ENCODE measurements around the gene ABCC9.
"Not testable (repeated sequence)": the region's sequence is repeated elsewhere in the genome, so short reads cannot be mapped to it uniquely, and the experiment has no call there.

ABCC9 gene

GRCh38 chr12:21929972-21930371 lies 11.3 kb downstream of the ABCC9 start:
- not testable (repeated sequence) for DNase-seq

GRCh38 chr12:21925296-21925913 lies 15.8 kb downstream of the ABCC9 start:
- DNase-seq: no peak

GRCh38 chr12:21921436-21921835 lies 19.8 kb downstream of the ABCC9 start:
- DNase-seq: no peak

GRCh38 chr12:21918456-21918855 lies 22.8 kb downstream of the ABCC9 start:
- DNase-seq: no peak

GRCh38 chr12:21913823-21914222 lies 27.4 kb downstream of the ABCC9 start:
- DNase-seq: no peak

GRCh38 chr12:21912318-21912717 lies 28.9 kb downstream of the ABCC9 start:
- no peak for DNase-seq

- no peak for DNase-seq
Observed at GRCh38 chr12:21911832-21912231, 29.4 kb downstream of the ABCC9 start.

GRCh38 chr12:21910657-21911056 lies 30.6 kb downstream of the ABCC9 start:
- DNase-seq: no peak

- no peak for DNase-seq
Observed at GRCh38 chr12:21907948-21908837, 33.0 kb downstream of the ABCC9 start.

- DNase-seq: no peak
Observed at GRCh38 chr12:21906919-21907493, 34.2 kb downstream of the ABCC9 start.

- DNase-seq: not testable (repeated sequence)
Observed at GRCh38 chr12:21899532-21899931, 41.7 kb downstream of the ABCC9 start.

GRCh38 chr12:21895651-21896050 lies 45.6 kb downstream of the ABCC9 start:
- no peak for DNase-seq

GRCh38 chr12:21894792-21895595 lies 46.2 kb downstream of the ABCC9 start:
- no peak for DNase-seq

- no peak for DNase-seq
Observed at GRCh38 chr12:21893924-21894323, 47.3 kb downstream of the ABCC9 start.

GRCh38 chr12:21892341-21892740 lies 48.9 kb downstream of the ABCC9 start:
- no peak for DNase-seq

GRCh38 chr12:21891751-21892217 lies 49.4 kb downstream of the ABCC9 start:
- no peak for DNase-seq

- no peak for DNase-seq
Observed at GRCh38 chr12:21888276-21888863, 52.9 kb downstream of the ABCC9 start.

GRCh38 chr12:21884936-21885335 lies 56.3 kb downstream of the ABCC9 start:
- no peak for DNase-seq

- no peak for DNase-seq
Observed at GRCh38 chr12:21882635-21883034, 58.6 kb downstream of the ABCC9 start.

GRCh38 chr12:21881965-21882364 lies 59.3 kb downstream of the ABCC9 start:
- DNase-seq: no peak

- DNase-seq: no peak
Observed at GRCh38 chr12:21879312-21879711, 61.9 kb downstream of the ABCC9 start.

GRCh38 chr12:21877293-21877982 lies 63.8 kb downstream of the ABCC9 start:
- DNase-seq: no peak
